Lower leg skin (tissue), 3 donors: ENCODE data around the gene RHOJ.

ENCODE experiments used
- CTCF ChIP-seq, 3 donors: fragments of 450-650 bp; IDR thresholded peaks; one replicate each; pipeline ENCODE4 v1.5.1; 2016; ENCODE audit warnings: antibody characterized with exemption in 3 of 3, mild to moderate bottlenecking in 3 of 3, moderate library complexity in 2 of 3
- POLR2A ChIP-seq, 2 donors: fragments of 450-650 bp; IDR thresholded peaks; one replicate each; pipeline ENCODE4 v1.6.1; 2016 to 2017; ENCODE audit warnings: antibody characterized with exemption in 2 of 2, mild to moderate bottlenecking in 1 of 2, moderate library complexity in 1 of 2

DNA sequence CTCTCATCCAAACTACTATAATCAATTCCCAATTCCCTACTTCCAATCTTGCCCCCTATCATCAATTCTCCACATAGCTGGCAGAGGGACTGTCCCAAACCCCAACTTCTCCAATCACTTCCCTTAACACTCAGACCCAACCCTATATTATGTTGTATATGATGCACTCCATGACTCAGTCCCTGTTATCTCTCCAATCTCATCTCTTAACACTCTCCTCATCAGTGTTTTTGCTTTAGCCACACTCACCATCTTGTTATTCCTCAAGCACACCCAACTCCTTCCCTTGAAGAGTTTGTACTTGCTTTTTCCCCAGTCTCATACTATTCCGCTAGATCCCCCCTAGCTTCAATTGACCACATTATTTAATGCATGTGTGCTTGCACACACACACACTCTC, 4.9 kb downstream of the RHOJ start:
- no peak for TF ChIP-seq CTCF (IDR thresholded peaks at IDR 0.05)
- TF ChIP-seq POLR2A (IDR thresholded peaks at IDR 0.05), result no peak
